ENCODE measurements around the gene CLK2.

DNA sequence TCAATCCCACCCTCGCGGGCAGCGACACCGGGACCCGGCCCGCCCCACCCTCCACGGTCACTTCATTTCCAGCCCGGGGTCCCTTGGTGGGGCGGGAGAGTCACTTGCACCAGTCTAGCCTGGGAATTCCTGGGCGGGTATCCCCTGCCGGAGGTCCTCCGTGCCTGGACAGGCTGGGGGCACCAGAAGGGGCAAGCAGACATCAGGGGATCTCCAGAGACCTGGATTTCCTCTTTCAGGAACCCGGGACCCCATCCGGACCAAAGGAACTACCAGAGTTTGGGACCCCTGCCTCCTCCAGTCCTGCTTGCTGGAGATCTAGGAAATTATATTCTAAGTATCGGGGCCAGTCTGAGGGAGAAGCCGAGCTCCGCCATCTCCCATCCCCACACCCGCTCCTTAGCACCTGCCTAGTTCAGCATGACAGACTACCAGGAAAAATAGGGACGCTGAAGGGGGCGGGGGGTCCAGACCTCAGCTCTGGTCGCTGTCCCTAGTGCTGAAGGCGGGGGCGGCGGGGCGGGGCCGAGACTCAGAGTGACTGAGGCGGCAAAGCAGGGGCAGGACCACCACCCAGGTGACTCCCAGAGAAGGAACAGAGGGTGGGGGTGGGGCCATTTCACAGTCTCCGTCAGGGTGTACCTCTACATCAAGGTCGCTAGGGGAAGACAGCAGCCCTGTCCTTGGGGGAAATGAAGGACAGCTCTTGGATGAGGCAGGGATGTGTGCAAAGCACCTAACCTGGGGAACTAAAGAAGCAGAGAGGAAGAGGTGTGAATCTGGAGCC is 4.8 kb upstream of the CLK2 start:
- TF ChIP-seq, protein P1, sequence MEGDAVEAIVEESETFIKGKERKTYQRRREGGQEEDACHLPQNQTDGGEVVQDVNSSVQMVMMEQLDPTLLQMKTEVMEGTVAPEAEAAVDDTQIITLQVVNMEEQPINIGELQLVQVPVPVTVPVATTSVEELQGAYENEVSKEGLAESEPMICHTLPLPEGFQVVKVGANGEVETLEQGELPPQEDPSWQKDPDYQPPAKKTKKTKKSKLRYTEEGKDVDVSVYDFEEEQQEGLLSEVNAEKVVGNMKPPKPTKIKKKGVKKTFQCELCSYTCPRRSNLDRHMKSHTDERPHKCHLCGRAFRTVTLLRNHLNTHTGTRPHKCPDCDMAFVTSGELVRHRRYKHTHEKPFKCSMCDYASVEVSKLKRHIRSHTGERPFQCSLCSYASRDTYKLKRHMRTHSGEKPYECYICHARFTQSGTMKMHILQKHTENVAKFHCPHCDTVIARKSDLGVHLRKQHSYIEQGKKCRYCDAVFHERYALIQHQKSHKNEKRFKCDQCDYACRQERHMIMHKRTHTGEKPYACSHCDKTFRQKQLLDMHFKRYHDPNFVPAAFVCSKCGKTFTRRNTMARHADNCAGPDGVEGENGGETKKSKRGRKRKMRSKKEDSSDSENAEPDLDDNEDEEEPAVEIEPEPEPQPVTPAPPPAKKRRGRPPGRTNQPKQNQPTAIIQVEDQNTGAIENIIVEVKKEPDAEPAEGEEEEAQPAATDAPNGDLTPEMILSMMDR (conservative IDR thresholded peaks at IDR 0.05 in 1 of 2, IDR thresholded peaks at IDR 0.05 in 1 of 2; ENCODE audit: extremely low read depth in 1 of 2, insufficient read depth in 1 of 2, low read depth in 1 of 2, low read length in 2 of 2) = peak; percentile 27 to 56
- TF ChIP-seq EZH2 (IDR thresholded peaks at IDR 0.05; ENCODE audit: borderline replicate concordance, low read length) = no peak

Measured in mammary epithelial cell (primary cell).